SU-DHL-6 (cell line): Measurements from ENCODE around the gene POTEB.
"Not testable (repeated sequence)": the region's sequence is repeated elsewhere in the genome, so short reads cannot be mapped to it uniquely, and the experiment has no call there.

Experiments
- H2AFZ ChIP-seq: fragments of 200-600 bp; sonication (generic); 2 replicates; pipeline ENCODE4 v1.6.1; 2014; ENCODE audit warnings: low read depth, mild to moderate bottlenecking, moderate library complexity, mixed read lengths, antibody characterized with exemption, low read length; ENCODE audit not compliant: severe bottlenecking
- H3F3A ChIP-seq: fragments of 200-600 bp; shearing (Covaris generic); 2 replicates; pipeline ENCODE4 v1.6.0; 2016; ENCODE audit warnings: antibody characterized with exemption, mild to moderate bottlenecking; ENCODE audit not compliant: insufficient read depth
- H3K27ac ChIP-seq: fragments of 200-600 bp; sonication (generic); 2 replicates; pipeline ENCODE4 v1.5.1; 2016; ENCODE audit warnings: low read depth, mild to moderate bottlenecking, low read length, moderate library complexity, mixed read lengths
- H3K27me3 ChIP-seq: fragments of 200-600 bp; sonication (generic), shearing (Covaris generic); 2 replicates; pipeline ENCODE4 v1.6.0; 2014; ENCODE audit warnings: mild to moderate bottlenecking, low read length
- H3K36me3 ChIP-seq: fragments of 200-600 bp; sonication (generic); 2 replicates; pipeline ENCODE4 v1.6.1; 2014; ENCODE audit warnings: mild to moderate bottlenecking, low read length, mixed read lengths
- H3K4me2 ChIP-seq: fragments of 300-600, 200-600 bp; shearing (Covaris generic), sonication (generic); 2 replicates; pipeline ENCODE4 v1.6.0; 2014; ENCODE audit warnings: low read length, low read depth, mild to moderate bottlenecking; ENCODE audit not compliant: poor library complexity, severe bottlenecking
- H3K4me3 ChIP-seq: fragments of 200-600 bp; sonication (generic); 2 replicates; pipeline ENCODE4 v1.5.1; 2014; ENCODE audit warnings: antibody characterized with exemption, low read length, mild to moderate bottlenecking, mixed read lengths; ENCODE audit not compliant: insufficient read depth, poor library complexity, severe bottlenecking
- H3K79me2 ChIP-seq: fragments of 200-600 bp; sonication (generic); 2 replicates; pipeline ENCODE4 v1.6.1; 2014; ENCODE audit warnings: mild to moderate bottlenecking, low read length, moderate library complexity; ENCODE audit not compliant: insufficient read depth
- H3K9ac ChIP-seq: fragments of 200-600 bp; sonication (generic); 2 replicates; pipeline ENCODE4 v1.7.0; 2014; ENCODE audit warnings: mild to moderate bottlenecking, low read length
- H3K9me2 ChIP-seq: fragments of 200-600 bp; sonication (generic); replicated peaks from 2 replicates; pipeline ENCODE4 v1.6.1; 2014; ENCODE audit warnings: low read length; ENCODE audit not compliant: insufficient read depth
- H3K9me3 ChIP-seq: fragments of 200-600 bp; sonication (generic); 2 replicates; pipeline ENCODE4 v1.6.1; 2014; ENCODE audit warnings: low read length, mixed read lengths; ENCODE audit not compliant: insufficient read depth
- H4K20me1 ChIP-seq: fragments of 200-600 bp; sonication (generic); 2 replicates; pipeline ENCODE4 v1.6.1; 2014; ENCODE audit warnings: low read depth, mild to moderate bottlenecking, antibody characterized with exemption, low read length, moderate library complexity, mixed read lengths

POTEB gene

DNA sequence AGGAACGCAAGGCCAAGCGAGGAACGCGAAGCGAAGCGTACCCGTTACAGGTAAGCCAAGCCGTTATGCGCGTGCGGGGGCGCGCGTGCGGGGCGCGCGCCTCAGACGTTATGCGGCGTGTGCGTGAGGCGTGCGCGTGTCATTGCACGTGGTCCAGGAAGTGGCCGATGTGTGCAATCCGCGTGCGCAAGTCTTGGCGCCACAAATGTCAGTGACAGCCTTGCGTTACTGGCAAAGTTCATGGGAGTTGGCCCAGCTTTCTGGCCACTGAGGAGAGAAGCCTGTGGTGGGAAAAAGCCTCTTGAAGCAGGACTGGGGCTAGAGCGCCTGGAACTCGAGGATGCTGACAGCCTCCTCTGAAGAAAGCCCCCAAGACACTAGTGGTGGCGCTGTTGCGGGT, at the start of gene POTEB:
Gene POTEB, minus strand, starts transcription at position 101 of the 400 bp plus-strand sequence. CDS start 489 bp downstream, outside the sequence.
- H3K36me3 ChIP-seq, H4K20me1 ChIP-seq, H2AFZ ChIP-seq: not testable (repeated sequence)

DNA sequence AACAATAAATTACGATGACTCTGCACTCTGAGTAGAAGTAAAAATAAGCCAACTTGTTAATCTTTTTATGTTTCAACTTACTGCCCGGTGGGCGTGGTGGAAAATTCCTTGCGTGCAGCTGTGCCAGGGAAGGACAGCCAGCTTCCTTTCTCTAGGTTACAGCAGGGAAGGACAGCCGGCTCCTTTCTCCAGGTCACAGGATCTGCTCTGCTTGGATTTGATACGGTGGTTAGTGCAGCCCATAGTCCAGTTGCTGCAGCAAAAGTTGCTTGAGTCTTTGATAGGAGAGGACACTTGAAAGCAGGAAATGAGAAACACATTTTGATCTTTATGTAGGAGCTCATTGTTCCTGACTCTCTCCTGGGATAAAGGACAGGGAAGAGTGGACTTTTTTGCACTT, 13.4 kb upstream of the POTEB start:
- not testable (repeated sequence) for H3K4me2 ChIP-seq, H3K9ac ChIP-seq, H3K9me3 ChIP-seq, H3K27me3 ChIP-seq, H3K4me3 ChIP-seq, H3F3A ChIP-seq, H3K36me3 ChIP-seq, H3K79me2 ChIP-seq, H3K27ac ChIP-seq, H3K9me2 ChIP-seq, H2AFZ ChIP-seq, H4K20me1 ChIP-seq

More for the DNA sequence above, at the start of gene POTEB:
- not testable (repeated sequence) for H3K79me2 ChIP-seq, H3K27ac ChIP-seq, H3K4me2 ChIP-seq, H3K9ac ChIP-seq, H3K27me3 ChIP-seq, H3K9me2 ChIP-seq, H3K9me3 ChIP-seq, H3K4me3 ChIP-seq, H3F3A ChIP-seq

GRCh38 chr15:21889542-21889941, 12.0 kb upstream of the POTEB start:
- not testable (repeated sequence) for H3F3A ChIP-seq, H3K9me2 ChIP-seq

DNA sequence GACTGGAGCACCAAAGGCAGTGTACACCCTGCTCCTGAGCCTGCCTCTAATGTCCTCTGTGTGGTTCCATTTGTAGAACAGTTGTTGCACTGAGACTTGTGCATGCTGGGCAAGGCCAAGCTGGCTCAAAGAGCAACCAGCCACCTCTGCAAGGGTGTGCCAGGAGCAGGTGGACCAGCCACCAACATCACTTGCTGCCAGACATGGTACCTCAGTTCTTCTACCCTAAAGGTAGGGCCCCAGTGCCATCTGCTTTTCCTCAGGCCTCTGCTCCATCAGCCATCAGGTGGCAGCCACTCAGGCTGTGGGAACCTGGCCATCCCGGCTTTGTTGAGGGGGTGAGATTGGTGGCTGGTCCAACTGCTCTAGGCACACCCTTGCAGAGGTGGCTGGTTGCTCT, 38.7 kb downstream of the POTEB start:
- H3K36me3 ChIP-seq, H4K20me1 ChIP-seq, H3F3A ChIP-seq, H3K4me3 ChIP-seq, H3K27me3 ChIP-seq, H3K9me3 ChIP-seq, H3K27ac ChIP-seq, H3K79me2 ChIP-seq, H3K9ac ChIP-seq, H2AFZ ChIP-seq, H3K4me2 ChIP-seq, H3K9me2 ChIP-seq: not testable (repeated sequence)

More at GRCh38 chr15:21889542-21889941, 12.0 kb upstream of the POTEB start:
- not testable (repeated sequence) for H3K4me3 ChIP-seq, H2AFZ ChIP-seq, H3K27me3 ChIP-seq, H3K9me3 ChIP-seq, H3K9ac ChIP-seq, H3K4me2 ChIP-seq, H3K27ac ChIP-seq, H3K79me2 ChIP-seq, H4K20me1 ChIP-seq, H3K36me3 ChIP-seq
